Measurements from ENCODE around the gene HAGHL. TPM values are rescaled to one million over a fixed set of nuclear protein-coding genes. Genes with fewer than 3 reads are reported as not detected.

Gene HAGHL
- total and polyA plus RNA-seq, 4 donors, result 0.25 to 1.1 (median 0.49) TPM

DNA sequence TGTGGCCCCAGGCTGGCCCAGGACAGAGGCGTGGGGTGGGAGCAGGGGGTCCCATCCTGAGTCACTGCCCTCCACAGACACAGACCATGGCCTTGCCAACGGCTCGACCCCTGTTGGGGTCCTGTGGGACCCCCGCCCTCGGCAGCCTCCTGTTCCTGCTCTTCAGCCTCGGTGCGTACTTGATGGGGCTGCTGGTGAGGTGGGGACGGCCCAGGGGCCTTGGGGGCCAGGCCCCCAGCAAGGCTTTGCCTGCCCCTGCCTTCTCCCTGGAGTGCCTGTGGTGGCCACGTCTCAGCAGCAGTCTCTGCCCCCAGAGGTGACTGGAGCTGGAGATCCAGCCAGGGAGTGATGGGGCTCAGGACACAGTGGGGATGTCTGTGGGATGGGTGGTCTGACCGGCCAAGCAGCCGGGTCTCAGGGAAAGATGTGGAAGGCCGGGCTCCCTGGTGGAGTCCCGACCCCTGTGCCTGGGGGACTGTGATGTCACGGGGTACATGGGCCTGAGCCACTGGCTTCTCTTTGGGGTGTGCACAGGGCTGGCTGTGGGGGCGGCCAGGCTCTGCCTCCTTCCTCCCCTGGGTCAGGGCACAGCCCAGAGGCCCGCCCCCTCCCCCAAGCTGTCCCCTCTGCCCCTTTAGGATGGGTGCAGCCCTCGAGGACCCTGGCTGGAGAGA is 35.8 kb downstream of the HAGHL start:
- 72% methylated on average over 17 of the region's 17 CpGs for WGBS
- TF ChIP-seq NR2F2 (IDR thresholded peaks at IDR 0.05) (no peak), SP1 (IDR thresholded peaks at IDR 0.05) (no peak), YY1 (IDR thresholded peaks at IDR 0.05) (no peak), FOXA1 (IDR thresholded peaks at IDR 0.05) (no peak), EGR1 (IDR thresholded peaks at IDR 0.05; ENCODE audit: low read depth in 2 of 2) (no peak), JUND (IDR thresholded peaks at IDR 0.05) (no peak), MAX (IDR thresholded peaks at IDR 0.05) (no peak), GABPA (IDR thresholded peaks at IDR 0.05 in 1 of 2, conservative IDR thresholded peaks at IDR 0.05 in 1 of 2) (no peak), RXRA (IDR thresholded peaks at IDR 0.05) (no peak), FOXA2 (IDR thresholded peaks at IDR 0.05) (no peak)
- TF ChIP-seq, protein P1, sequence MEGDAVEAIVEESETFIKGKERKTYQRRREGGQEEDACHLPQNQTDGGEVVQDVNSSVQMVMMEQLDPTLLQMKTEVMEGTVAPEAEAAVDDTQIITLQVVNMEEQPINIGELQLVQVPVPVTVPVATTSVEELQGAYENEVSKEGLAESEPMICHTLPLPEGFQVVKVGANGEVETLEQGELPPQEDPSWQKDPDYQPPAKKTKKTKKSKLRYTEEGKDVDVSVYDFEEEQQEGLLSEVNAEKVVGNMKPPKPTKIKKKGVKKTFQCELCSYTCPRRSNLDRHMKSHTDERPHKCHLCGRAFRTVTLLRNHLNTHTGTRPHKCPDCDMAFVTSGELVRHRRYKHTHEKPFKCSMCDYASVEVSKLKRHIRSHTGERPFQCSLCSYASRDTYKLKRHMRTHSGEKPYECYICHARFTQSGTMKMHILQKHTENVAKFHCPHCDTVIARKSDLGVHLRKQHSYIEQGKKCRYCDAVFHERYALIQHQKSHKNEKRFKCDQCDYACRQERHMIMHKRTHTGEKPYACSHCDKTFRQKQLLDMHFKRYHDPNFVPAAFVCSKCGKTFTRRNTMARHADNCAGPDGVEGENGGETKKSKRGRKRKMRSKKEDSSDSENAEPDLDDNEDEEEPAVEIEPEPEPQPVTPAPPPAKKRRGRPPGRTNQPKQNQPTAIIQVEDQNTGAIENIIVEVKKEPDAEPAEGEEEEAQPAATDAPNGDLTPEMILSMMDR (IDR thresholded peaks at IDR 0.05; ENCODE audit: low read depth, low read length, missing input control), result no peak
- Histone ChIP-seq H3K4me3 (ENCODE audit: low read depth in 1 of 3, low read length in 3 of 3) (no peak overlapping the region), H3K4me1 (ENCODE audit: control insufficient read depth in 4 of 4, insufficient read depth in 4 of 4, low read length in 3 of 4) (peaks cover 0 to 1% (median 0%) of the 10 kb centered on the region in 4 donors), H3K27me3 (ENCODE audit: control insufficient read depth in 4 of 4, insufficient read depth in 4 of 4, low read length in 3 of 4) (no peaks in the 10 kb centered on the region), H3K27ac (ENCODE audit: low read depth in 1 of 2, low read length in 2 of 2) (no peak overlapping the region), H3K9ac (ENCODE audit: low read depth in 1 of 2, low read length in 2 of 2) (no peak overlapping the region), H3K36me3 (ENCODE audit: control insufficient read depth in 4 of 4, insufficient read depth in 3 of 4, low read depth in 1 of 4, low read length in 3 of 4) (no peaks in the 10 kb centered on the region), H3K9me3 (ENCODE audit: control insufficient read depth in 4 of 4, low read length in 3 of 4) (no peaks in the 10 kb centered on the region)
- no peak for DNase-seq (ENCODE audit: low spot score)

GRCh38 chr16:763369-764183 is 36.7 kb downstream of the HAGHL start:
- WGBS, result 75% methylated on average over 21 of the region's 21 CpGs
- no peaks in the 10 kb centered on the region for H3K36me3 ChIP-seq (ENCODE audit: control insufficient read depth in 4 of 4, insufficient read depth in 3 of 4, low read depth in 1 of 4, low read length in 3 of 4)
- H3K4me3 ChIP-seq (ENCODE audit: low read depth in 1 of 3, low read length in 3 of 3), result no peak overlapping the region
- no peak for DNase-seq (ENCODE audit: low spot score)
- peaks cover 0 to 1% (median 0%) of the 10 kb centered on the region in 4 donors for H3K4me1 ChIP-seq (ENCODE audit: control insufficient read depth in 4 of 4, insufficient read depth in 4 of 4, low read length in 3 of 4)
- H3K9me3 ChIP-seq (ENCODE audit: control insufficient read depth in 4 of 4, low read length in 3 of 4), result no peaks in the 10 kb centered on the region
- TF ChIP-seq, protein P2, sequence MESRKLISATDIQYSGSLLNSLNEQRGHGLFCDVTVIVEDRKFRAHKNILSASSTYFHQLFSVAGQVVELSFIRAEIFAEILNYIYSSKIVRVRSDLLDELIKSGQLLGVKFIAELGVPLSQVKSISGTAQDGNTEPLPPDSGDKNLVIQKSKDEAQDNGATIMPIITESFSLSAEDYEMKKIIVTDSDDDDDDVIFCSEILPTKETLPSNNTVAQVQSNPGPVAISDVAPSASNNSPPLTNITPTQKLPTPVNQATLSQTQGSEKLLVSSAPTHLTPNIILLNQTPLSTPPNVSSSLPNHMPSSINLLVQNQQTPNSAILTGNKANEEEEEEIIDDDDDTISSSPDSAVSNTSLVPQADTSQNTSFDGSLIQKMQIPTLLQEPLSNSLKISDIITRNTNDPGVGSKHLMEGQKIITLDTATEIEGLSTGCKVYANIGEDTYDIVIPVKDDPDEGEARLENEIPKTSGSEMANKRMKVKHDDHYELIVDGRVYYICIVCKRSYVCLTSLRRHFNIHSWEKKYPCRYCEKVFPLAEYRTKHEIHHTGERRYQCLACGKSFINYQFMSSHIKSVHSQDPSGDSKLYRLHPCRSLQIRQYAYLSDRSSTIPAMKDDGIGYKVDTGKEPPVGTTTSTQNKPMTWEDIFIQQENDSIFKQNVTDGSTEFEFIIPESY (IDR thresholded peaks at IDR 0.05), result no peak
- no peak for TF ChIP-seq FOXA2 (IDR thresholded peaks at IDR 0.05)
- H3K27ac ChIP-seq (ENCODE audit: low read depth in 1 of 2, low read length in 2 of 2), result no peak overlapping the region
- no peaks in the 10 kb centered on the region for H3K27me3 ChIP-seq (ENCODE audit: control insufficient read depth in 4 of 4, insufficient read depth in 4 of 4, low read length in 3 of 4)
- no peak overlapping the region for H3K9ac ChIP-seq (ENCODE audit: low read depth in 1 of 2, low read length in 2 of 2)

All from liver (tissue), 9 donors.